Peyer's patch (tissue), 4 donors: ENCODE results near the gene ZNF678. TPM values are rescaled to one million over a fixed set of nuclear protein-coding genes. Genes with fewer than 3 reads are reported as not detected.

Source experiments
- DNase-seq, 3 donors: peaks; one replicate each; pipeline ENCODE4 v3.0.0-alpha.2; 2017 to 2019
- H3K27ac ChIP-seq, 4 donors: fragments of 200-600 bp; sonication (generic); one replicate each; pipeline ENCODE4 v1.5.1; 2016 to 2019
- H3K27me3 ChIP-seq, 2 donors: fragments of 200-600 bp; sonication (generic); one replicate each; pipeline ENCODE4 v1.5.1; 2019
- H3K36me3 ChIP-seq, 3 donors: fragments of 200-600 bp; sonication (generic); one replicate each; pipeline ENCODE4 v1.5.1; 2016 to 2019
- H3K4me1 ChIP-seq, 4 donors: fragments of 200-600 bp; sonication (generic); one replicate each; pipeline ENCODE4 v1.5.1; 2016 to 2019
- H3K4me3 ChIP-seq, 4 donors: fragments of 200-600 bp; sonication (generic); 1 replicate in 3 of 4; 2 replicates in 1 of 4; pipeline ENCODE4 v1.5.1; 2016 to 2019; ENCODE audit warnings: mild to moderate bottlenecking in 1 of 4
- H3K9me3 ChIP-seq, 4 donors: fragments of 200-600 bp; sonication (generic); one replicate each; pipeline ENCODE4 v1.5.1; 2016 to 2019; ENCODE audit warnings: mild to moderate bottlenecking in 1 of 4
- CTCF ChIP-seq, 6 experiments: fragments of 450-650 bp in 4 of 6; fragments of 200-600 bp in 2 of 6; sonication (generic) in 1 of 6; IDR thresholded peaks; one replicate each; pipeline ENCODE4 v1.5.1; 2017 to 2019; ENCODE audit warnings: antibody characterized with exemption in 6 of 6, mild to moderate bottlenecking in 3 of 6, moderate library complexity in 1 of 6
- POLR2A ChIP-seq, 2 donors: fragments of 450-650 bp; IDR thresholded peaks; one replicate each; pipeline ENCODE4 v1.5.1; 2017; ENCODE audit warnings: antibody characterized with exemption in 2 of 2, mild to moderate bottlenecking in 2 of 2, moderate library complexity in 2 of 2
- small RNA-seq, 2 donors: library from RNA; depleted of rRNA; stranded (forward); fragments of <200 nt; gene quantifications; one replicate each; pipeline ENCODE3, GENCODE V24; 2016
- total RNA-seq, 4 donors: library from RNA; depleted of rRNA; stranded (reverse); fragments of >200 nt; gene quantifications; one replicate each; pipeline ENCODE4 v1.1.0, GENCODE V29; 2016

ZNF678 gene
- total RNA-seq, 4 donors from 2014 or later: 3.9 to 32.2 (median 10.6) TPM

GRCh38 chr1:227718932-227719331 lies 155.6 kb downstream of the ZNF678 start:
- TF ChIP-seq POLR2A (IDR thresholded peaks at IDR 0.05) (no peak), CTCF (IDR thresholded peaks at IDR 0.05) (no peak)
- H3K4me3 ChIP-seq: no peak overlapping the region
- H3K4me1 ChIP-seq: no peaks in the 10 kb centered on the region
- DNase-seq: no peak
- no peaks in the 10 kb centered on the region for H3K27me3 ChIP-seq
- peaks cover 0 to 30% (median 11%) of the 10 kb centered on the region in 4 donors for H3K9me3 ChIP-seq
- no peak overlapping the region for H3K27ac ChIP-seq
- no peaks in the 10 kb centered on the region for H3K36me3 ChIP-seq

GRCh38 chr1:227723474-227723873 lies 160.1 kb downstream of the ZNF678 start:
- Histone ChIP-seq H3K9me3 (peaks cover 0 to 25% (median 11%) of the 10 kb centered on the region in 4 donors), H3K4me3 (no peak overlapping the region), H3K4me1 (peaks cover 0 to 5% (median 3%) of the 10 kb centered on the region in 4 donors), H3K27me3 (no peaks in the 10 kb centered on the region), H3K36me3 (no peaks in the 10 kb centered on the region), H3K27ac (no peak overlapping the region)
- no peak for DNase-seq
- TF ChIP-seq CTCF (IDR thresholded peaks at IDR 0.05) (no peak), POLR2A (IDR thresholded peaks at IDR 0.05) (no peak)

- DNase-seq: no peak
- H3K9me3 ChIP-seq: peaks cover 0 to 21% (median 6%) of the 10 kb centered on the region in 4 donors
- H3K27me3 ChIP-seq: no peaks in the 10 kb centered on the region
- H3K36me3 ChIP-seq: no peaks in the 10 kb centered on the region
- H3K27ac ChIP-seq: no peak overlapping the region
- H3K4me1 ChIP-seq: peaks cover 0 to 13% (median 3%) of the 10 kb centered on the region in 4 donors
- TF ChIP-seq CTCF (IDR thresholded peaks at IDR 0.05): no peak
- no peak for TF ChIP-seq POLR2A (IDR thresholded peaks at IDR 0.05)
- no peak overlapping the region for H3K4me3 ChIP-seq
Measured at GRCh38 chr1:227725046-227725445, 161.7 kb downstream of the ZNF678 start.

GRCh38 chr1:227726318-227726717 lies 163.0 kb downstream of the ZNF678 start:
- Histone ChIP-seq H3K27me3 (no peaks in the 10 kb centered on the region), H3K36me3 (no peaks in the 10 kb centered on the region), H3K9me3 (peaks cover 0 to 15% (median 1%) of the 10 kb centered on the region in 4 donors), H3K4me1 (peaks cover 0 to 16% (median 5%) of the 10 kb centered on the region in 4 donors), H3K27ac (no peak overlapping the region), H3K4me3 (no peak overlapping the region)
- TF ChIP-seq POLR2A (IDR thresholded peaks at IDR 0.05) (no peak), CTCF (IDR thresholded peaks at IDR 0.05) (no peak)
- DNase-seq: no peak

Small RNA genes within 50 kb of the gene (small RNA-seq; reads per million reads assigned to genes)
- gene RNA5SP77: 0.59 to 2.0 reads per million in 2 donors

Other genes with a start within 250 kb of the ZNF678 start
- gene CDC42BPA, start 245.1 kb upstream of the ZNF678 start, total RNA-seq: 100 to 1,000 TPM in 1 of 4 donors, 10 to 100 TPM in 3; 49.3 to 107 (median 53.9) TPM
- 10 to 100 TPM; 14.9 to 28.4 (median 20.7) TPM for gene JMJD4, start 171.7 kb downstream of the ZNF678 start, total RNA-seq
- 10 to 100 TPM; 25.7 to 71.0 (median 38.4) TPM for gene SNAP47, start 171.9 kb downstream of the ZNF678 start, total RNA-seq